PC-3 (cell line): ENCODE results near the gene PTGS2. TPM values are rescaled to one million over a fixed set of nuclear protein-coding genes. Genes with fewer than 3 reads are reported as not detected.
A peak's percentile ranks its signal among the peaks of the same experiment; 100 is the strongest.

Source experiments
- ATAC-seq: fragments of 200-7000 bp; cut with Tn5 transposase; 2 replicates; pipeline ENCODE4 v1.9.1; 2020; ENCODE audit warnings: mild to moderate bottlenecking, moderate library complexity
- BruUV-seq: library from RNA; stranded (reverse); fragments of 400-500 nt; replicated peaks from 2 replicates; lab custom pipeline; 2021; lab: Mats Ljungman, UMichigan
- CTCF ChIA-PET: fragments of 300-600 bp; sonication (Branson Sonifier 250); formaldehyde crosslinking; loops from one replicate; lab custom pipeline; 2022; ENCODE audit warnings: antibody characterized with exemption; lab: Charles Lee
- POLR2A ChIA-PET: fragments of 300-600 bp; sonication (Branson Sonifier 250); formaldehyde crosslinking; loops from one replicate; lab custom pipeline; 2022; ENCODE audit warnings: antibody characterized with exemption; ENCODE audit not compliant: unreplicated experiment; lab: Charles Lee
- DNase-seq: peaks from one replicate; pipeline ENCODE4 v3.0.0-alpha.2; 2015
- H2AFZ ChIP-seq: fragments of 300-600 bp; sonication (generic); 2 replicates; pipeline ENCODE4 v1.6.0; 2016; ENCODE audit warnings: antibody characterized with exemption, low read length
- H3F3A ChIP-seq: fragments of 300-600 bp; sonication (generic); one replicate; pipeline ENCODE4 v1.6.0; 2017; ENCODE audit warnings: antibody characterized with exemption, low read length, control low read depth, mild to moderate bottlenecking; ENCODE audit not compliant: unreplicated experiment
- H3K27ac ChIP-seq: fragments of 300-600 bp; sonication (generic); 2 replicates; pipeline ENCODE4 v1.5.1; 2016; ENCODE audit warnings: mild to moderate bottlenecking, low read length
- H3K27me3 ChIP-seq: fragments of 300-600 bp; sonication (generic); 2 replicates; pipeline ENCODE4 v1.6.1; 2016; ENCODE audit warnings: low read length, mixed read lengths
- H3K36me3 ChIP-seq: fragments of 300-600 bp; sonication (generic); 2 replicates; pipeline ENCODE4 v1.6.1; 2016; ENCODE audit warnings: low read depth, mixed run types, low read length, mixed read lengths
- H3K4me1 ChIP-seq: fragments of 300-600 bp; sonication (generic); 2 replicates; pipeline ENCODE4 v1.5.1; 2016; ENCODE audit warnings: low read length; ENCODE audit not compliant: insufficient read depth
- H3K4me2 ChIP-seq: fragments of 300-600 bp; sonication (generic); 2 replicates; pipeline ENCODE4 v1.6.0; 2016; ENCODE audit warnings: low read length
- H3K4me3 ChIP-seq: fragments of 300-600 bp; sonication (generic); 2 replicates; pipeline ENCODE4 v1.5.1; 2016; ENCODE audit warnings: mild to moderate bottlenecking, low read length, mixed read lengths
- H3K79me2 ChIP-seq: fragments of 300-600 bp; sonication (generic); 2 replicates; pipeline ENCODE4 v1.6.1; 2017; ENCODE audit warnings: low read length, mixed read lengths
- H3K9ac ChIP-seq: fragments of 300-600 bp; sonication (generic); 2 replicates; pipeline ENCODE4 v1.6.0; 2016; ENCODE audit warnings: mild to moderate bottlenecking, low read length
- H3K9me2 ChIP-seq: fragments of 300-600 bp; sonication (generic); replicated peaks from 2 replicates; pipeline ENCODE4 v1.6.1; 2016; ENCODE audit warnings: mixed run types, low read length, mixed read lengths
- H3K9me3 ChIP-seq: fragments of 300-600 bp; sonication (generic); 2 replicates; pipeline ENCODE4 v1.6.1; 2016; ENCODE audit warnings: low read length, mixed read lengths
- H4K20me1 ChIP-seq: fragments of 300-600 bp; sonication (generic); 2 replicates; pipeline ENCODE4 v1.6.1; 2016; ENCODE audit warnings: low read length, mixed read lengths
- CTCF ChIP-seq: fragments of 300-600 bp; sonication (generic); conservative IDR thresholded peaks from 2 replicates; pipeline ENCODE4 v1.5.1; 2017; ENCODE audit warnings: antibody characterized with exemption, low read depth, mild to moderate bottlenecking, low read length
- EZH2 ChIP-seq: fragments of 300-600 bp; sonication (generic); IDR thresholded peaks from one replicate; pipeline ENCODE4 v1.6.1; 2017; ENCODE audit warnings: antibody characterized with exemption, mild to moderate bottlenecking, low read length; ENCODE audit not compliant: unreplicated experiment
- EZH2phosphoT487 ChIP-seq: fragments of 300-600 bp; sonication (generic); IDR thresholded peaks from 2 replicates; pipeline ENCODE4 v1.6.1; 2018; ENCODE audit warnings: mild to moderate bottlenecking, antibody characterized with exemption, low read length, borderline replicate concordance
- intact Hi-C: fragments of 100-400 bp; cut with micrococcal nuclease; formaldehyde crosslinking; loops from 2 replicates; pipeline ENCODE4 v1.9.0; 2023
- total RNA-seq: library from RNA; depleted of rRNA; stranded (reverse); fragments of >200 nt; gene quantifications from 2 replicates; pipeline ENCODE4 v1.2.3, GENCODE V29; 2014

Gene PTGS2
- total RNA-seq, 1 experiment from 2014 or later = 7.9 TPM

GRCh38 chr1:186657481-186657880 is 22.7 kb downstream of the PTGS2 start:
- no TSS peak for BruUV-seq
- Histone ChIP-seq H3K9me3 (no peaks in the 10 kb centered on the region), H4K20me1 (no peaks in the 10 kb centered on the region), H3K9ac (no peak overlapping the region), H3K4me2 (no peak overlapping the region), H2AFZ (no peak overlapping the region), H3K27me3 (no peaks in the 10 kb centered on the region), H3K9me2 (no peaks in the 10 kb centered on the region), H3K36me3 (no peaks in the 10 kb centered on the region), H3K4me1 (peaks cover 3% of the 10 kb centered on the region; the same call in 1 of the 2 replicates), H3K4me3 (no peak overlapping the region), H3K79me2 (no peaks in the 10 kb centered on the region), H3K27ac (no peak overlapping the region), H3F3A (no peaks in the 10 kb centered on the region)
- POLR2A ChIA-PET = no interaction called here
- CTCF ChIA-PET = no interaction called here
- no peak for DNase-seq
- intact Hi-C loops = no loop called here
- TF ChIP-seq EZH2 (no peak), EZH2phosphoT487 (no peak), CTCF (no peak)
- no peak for ATAC-seq

- Histone ChIP-seq H4K20me1 (no peaks in the 10 kb centered on the region), H3K4me1 (0 out of 2 replicates have a peak, but pooled peaks cover 2% of the 10 kb centered on the region), H3F3A (no peaks in the 10 kb centered on the region), H3K9me3 (no peaks in the 10 kb centered on the region), H3K27me3 (no peaks in the 10 kb centered on the region), H3K4me2 (no peak overlapping the region), H3K36me3 (no peaks in the 10 kb centered on the region), H3K9me2 (no peaks in the 10 kb centered on the region), H3K79me2 (no peaks in the 10 kb centered on the region), H3K27ac (no peak overlapping the region), H3K9ac (no peak overlapping the region), H2AFZ (no peak overlapping the region), H3K4me3 (no peak overlapping the region)
- ATAC-seq = no peak
- no peak for TF ChIP-seq CTCF
- TF ChIP-seq EZH2 = no peak
- TF ChIP-seq EZH2phosphoT487 = no peak
- CTCF ChIA-PET = no interaction called here
- DNase-seq = peak; percentile 4
- no TSS peak for BruUV-seq
- intact Hi-C loops = no loop called here
- POLR2A ChIA-PET = no interaction called here
Observed at GRCh38 chr1:186655876-186656275, 24.3 kb downstream of the PTGS2 start.

- TF ChIP-seq CTCF = no peak
- no peak overlapping the region for H2AFZ ChIP-seq
- no peaks in the 10 kb centered on the region for H3K9me2 ChIP-seq
- H3F3A ChIP-seq = no peaks in the 10 kb centered on the region
- ChIA-PET CTCF (no interaction called here), POLR2A (no interaction called here)
- no peak overlapping the region for H3K9ac ChIP-seq
- no peak overlapping the region for H3K4me2 ChIP-seq
- 0 out of 2 replicates have a peak, but pooled peaks cover 4% of the 10 kb centered on the region for H3K4me1 ChIP-seq
- intact Hi-C loops = no loop called here
- no peak for ATAC-seq
- H3K4me3 ChIP-seq = no peak overlapping the region
- no peak for DNase-seq
- no peaks in the 10 kb centered on the region for H3K27me3 ChIP-seq
- no peaks in the 10 kb centered on the region for H4K20me1 ChIP-seq
- H3K27ac ChIP-seq = no peak overlapping the region
- no peaks in the 10 kb centered on the region for H3K79me2 ChIP-seq
- H3K9me3 ChIP-seq = no peaks in the 10 kb centered on the region
- H3K36me3 ChIP-seq = no peaks in the 10 kb centered on the region
- BruUV-seq = no TSS peak
Observed at GRCh38 chr1:186654741-186655140, 25.5 kb downstream of the PTGS2 start.
